COLO668 (cell line): ENCODE data around the gene HNRNPM.

Experiments
- DNase-seq: peaks from one replicate; lab custom pipeline; 2025; ENCODE audit not compliant: unreplicated experiment; lab: John Stamatoyannopoulos, UW

Gene HNRNPM

GRCh38 chr19:8459520-8460270 lies 14.9 kb downstream of the HNRNPM start:
- DNase-seq, result no peak

- no peak for DNase-seq
These were observed 15.9 kb downstream of the HNRNPM start for GRCh38 chr19:8460516-8461298.

GRCh38 chr19:8461376-8461775 lies 16.6 kb downstream of the HNRNPM start:
- DNase-seq, result no peak

GRCh38 chr19:8461891-8462290 lies 17.1 kb downstream of the HNRNPM start:
- DNase-seq, result no peak

- no peak for DNase-seq
These were observed 17.8 kb downstream of the HNRNPM start for GRCh38 chr19:8462571-8462970.

- DNase-seq, result no peak
These were observed 18.6 kb downstream of the HNRNPM start for GRCh38 chr19:8463365-8463764.

GRCh38 chr19:8466018-8466417 lies 21.2 kb downstream of the HNRNPM start:
- no peak for DNase-seq

GRCh38 chr19:8468124-8468523 lies 23.3 kb downstream of the HNRNPM start:
- no peak for DNase-seq

- DNase-seq, result no peak
These were observed 24.1 kb downstream of the HNRNPM start for GRCh38 chr19:8468761-8469373.

GRCh38 chr19:8469613-8470368 lies 25.0 kb downstream of the HNRNPM start:
- no peak for DNase-seq

- DNase-seq, result no peak
These were observed 29.1 kb downstream of the HNRNPM start for GRCh38 chr19:8473648-8474476.

GRCh38 chr19:8475005-8475404 lies 30.2 kb downstream of the HNRNPM start:
- no peak for DNase-seq

GRCh38 chr19:8476524-8476923 lies 31.7 kb downstream of the HNRNPM start:
- no peak for DNase-seq

GRCh38 chr19:8477889-8478288 lies 33.1 kb downstream of the HNRNPM start:
- DNase-seq, result no peak

- no peak for DNase-seq
These were observed 33.8 kb downstream of the HNRNPM start for GRCh38 chr19:8478598-8478997.

GRCh38 chr19:8481201-8481600 lies 36.4 kb downstream of the HNRNPM start:
- no peak for DNase-seq

GRCh38 chr19:8481616-8482015 lies 36.8 kb downstream of the HNRNPM start:
- no peak for DNase-seq

- DNase-seq, result no peak
These were observed 37.9 kb downstream of the HNRNPM start for GRCh38 chr19:8482696-8483095.

GRCh38 chr19:8483165-8483564 lies 38.4 kb downstream of the HNRNPM start:
- no peak for DNase-seq

GRCh38 chr19:8484331-8484894 lies 39.6 kb downstream of the HNRNPM start:
- no peak for DNase-seq
